ENCODE data around the gene INPP5A. TPM values are rescaled to one million over a fixed set of nuclear protein-coding genes. Genes with fewer than 3 reads are reported as not detected.
A peak's percentile ranks its signal among the peaks of the same experiment; 100 is the strongest.

INPP5A gene
- total and polyA plus RNA-seq, 9 of the 15 experiments (the other 6 are each of a cell fraction or from before 2014, with no cell fraction given) = 0.66 to 11.6 (median 7.7) TPM

- Histone ChIP-seq H2AFZ (ENCODE audit: low read depth, low read length) (no peak overlapping the region), H3K27me3 (ENCODE audit: control insufficient read depth in 2 of 2, insufficient read depth in 2 of 2, low read length in 2 of 2) (peaks cover 6 to 29% of the 10 kb centered on the region in 2 experiments; a peak in 4 of 5 replicates), H3K9me3 (replicated peaks; ENCODE audit: control insufficient read depth, insufficient read depth, low read depth, low read length) (no peaks in the 10 kb centered on the region), H3K4me1 (replicated peaks in 1 of 2; ENCODE audit: control insufficient read depth in 2 of 2, insufficient read depth in 2 of 2, low read length in 2 of 2) (peaks cover 0 to 17% of the 10 kb centered on the region in 2 experiments; a peak in 2 of 5 replicates), H3K9ac (ENCODE audit: insufficient read depth in 1 of 2, low read depth in 2 of 2, low read length in 2 of 2) (no peak overlapping the region), H3K4me2 (ENCODE audit: insufficient read depth, low read length) (no peak overlapping the region), H3K36me3 (ENCODE audit: control insufficient read depth, insufficient read depth, low read length) (no peaks in the 10 kb centered on the region), H4K20me1 (replicated peaks; ENCODE audit: control insufficient read depth, insufficient read depth, low read length) (0 out of 2 replicates have a peak, but pooled peaks cover 4% of the 10 kb centered on the region), H3K27ac (ENCODE audit: extremely low read depth, low read depth, low read length) (no peak overlapping the region), H3K9me1 (ENCODE audit: control insufficient read depth, insufficient read depth, low read length) (no peaks in the 10 kb centered on the region), H3K4me3 (no peak overlapping the region), H3K79me2 (ENCODE audit: control insufficient read depth, insufficient read depth, low read length) (peaks cover under 1% of the 10 kb centered on the region; the same call in 1 of the 3 replicates)
- in situ Hi-C loops (cut with MboI) = no loop called here
- no TSS peak for BruUV-seq (replicated peaks)
- WGBS (ENCODE audit: insufficient coverage, low coverage, missing lambda C conversion rate) = 40% methylated on average over 13 of the region's 14 CpGs
- FAIRE-seq = peak; percentile 37
- intact Hi-C loops (cut with micrococcal nuclease) = loop anchor here (10.0 kb wide), 1 partner anchor 102 kb away; no protein-coding TSS in a partner anchor
- peak in 1 of 2 experiments; percentile 32; a peak in 1 of 4 replicates for TF ChIP-seq NRF1 (conservative IDR thresholded peaks at IDR 0.05 in 1 of 2, IDR thresholded peaks at IDR 0.05 in 1 of 2)
- TF ChIP-seq, protein P1, sequence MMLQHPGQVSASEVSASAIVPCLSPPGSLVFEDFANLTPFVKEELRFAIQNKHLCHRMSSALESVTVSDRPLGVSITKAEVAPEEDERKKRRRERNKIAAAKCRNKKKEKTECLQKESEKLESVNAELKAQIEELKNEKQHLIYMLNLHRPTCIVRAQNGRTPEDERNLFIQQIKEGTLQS (IDR thresholded peaks at IDR 0.05) = 0 out of 2 replicates have a peak, but pooled peaks have one; percentile 27
- TF ChIP-seq, protein P1 (CRISPR knock-in tag; conservative IDR thresholded peaks at IDR 0.05) = no peak
- no peak for TF ChIP-seq NCOA1 (IDR thresholded peaks at IDR 0.05; ENCODE audit: low read depth)
- no peak for ATAC-seq
- CTCF ChIA-PET (ENCODE audit: low intra/inter-chr PET ratio) = no interaction called here
- DNase-seq (ENCODE audit: extremely low read depth in 1 of 4, low spot score in 3 of 4) = no peak
- POLR2A ChIA-PET = no interaction called here
Observed at GRCh38 chr10:132532749-132533560, 4.6 kb upstream of the INPP5A start.

All from K562 (cell line).